ENCODE results near the gene CUL4A. TPM values are rescaled to one million over a fixed set of nuclear protein-coding genes. Genes with fewer than 3 reads are reported as not detected.

The CUL4A gene
- total and polyA plus RNA-seq, 2 donors (not counting 1 experiment from before 2014, with no cell fraction given): 37.5 to 80.4 TPM

- Histone ChIP-seq H3K27me3 (replicated peaks in 1 of 4; ENCODE audit: control extremely low read depth in 1 of 4, control insufficient read depth in 3 of 4, insufficient read depth in 4 of 4, low read length in 3 of 4) (no peaks in the 10 kb centered on the region), H4K20me1 (ENCODE audit: control insufficient read depth, insufficient read depth, low read length, poor library complexity, severe bottlenecking) (no peaks in the 10 kb centered on the region), H3K9me3 (ENCODE audit: control extremely low read depth in 1 of 3, control insufficient read depth in 2 of 3, insufficient read depth in 1 of 3, low read length in 2 of 3) (peaks cover 0 to 8% (median 0%) of the 10 kb centered on the region in 3 donors), H3K9ac (ENCODE audit: low read length) (no peak overlapping the region), H3K4me2 (replicated peaks; ENCODE audit: low read depth, low read length, poor library complexity, severe bottlenecking) (no peak overlapping the region), H3K79me2 (ENCODE audit: control insufficient read depth, insufficient read depth, low read length) (no peaks in the 10 kb centered on the region), H2AFZ (ENCODE audit: insufficient read depth, low read depth, low read length, poor library complexity, severe bottlenecking) (no peak overlapping the region), H3K36me3 (replicated peaks in 1 of 2; ENCODE audit: control extremely low read depth in 1 of 2, control insufficient read depth in 1 of 2, extremely low read depth in 1 of 2, insufficient read depth in 2 of 2, low read length in 1 of 2) (peaks cover 0 to 73% of the 10 kb centered on the region in 2 experiments), H3K27ac (ENCODE audit: low read length in 2 of 2) (no peak overlapping the region), H3K4me1 (ENCODE audit: control insufficient read depth in 2 of 2, insufficient read depth in 2 of 2, low read length in 2 of 2) (no peaks in the 10 kb centered on the region), H3K4me3 (ENCODE audit: control extremely low read depth in 1 of 5, extremely low read depth in 1 of 5, insufficient read depth in 1 of 5, low read depth in 2 of 5, low read length in 4 of 5) (no peak overlapping the region)
- POLR2A ChIA-PET: no interaction called here
- Mint-ChIP-seq H3K4me1 (peaks cover 3% of the 10 kb centered on the region), H3K27ac (no peak overlapping the region), H3K27me3 (no peaks in the 10 kb centered on the region), H3K4me3 (no peak overlapping the region), H3K9me3 (ENCODE audit: insufficient read depth) (peaks cover 3% of the 10 kb centered on the region)
- no peak for ATAC-seq (ENCODE audit: low read depth)
- intact Hi-C loops (cut with micrococcal nuclease): no loop called here
- CTCF ChIA-PET: interaction anchor here (0.6 to 0.7 kb wide), 2 partner anchors 9 to 13 kb away, joined by 4 read pairs; no protein-coding TSS in a partner anchor
- no peak for DNase-seq
- no peak for TF ChIP-seq EZH2 (IDR thresholded peaks at IDR 0.05; ENCODE audit: borderline replicate concordance, insufficient read depth, low read depth, low read length, poor library complexity, severe bottlenecking)
- TF ChIP-seq, protein P1, sequence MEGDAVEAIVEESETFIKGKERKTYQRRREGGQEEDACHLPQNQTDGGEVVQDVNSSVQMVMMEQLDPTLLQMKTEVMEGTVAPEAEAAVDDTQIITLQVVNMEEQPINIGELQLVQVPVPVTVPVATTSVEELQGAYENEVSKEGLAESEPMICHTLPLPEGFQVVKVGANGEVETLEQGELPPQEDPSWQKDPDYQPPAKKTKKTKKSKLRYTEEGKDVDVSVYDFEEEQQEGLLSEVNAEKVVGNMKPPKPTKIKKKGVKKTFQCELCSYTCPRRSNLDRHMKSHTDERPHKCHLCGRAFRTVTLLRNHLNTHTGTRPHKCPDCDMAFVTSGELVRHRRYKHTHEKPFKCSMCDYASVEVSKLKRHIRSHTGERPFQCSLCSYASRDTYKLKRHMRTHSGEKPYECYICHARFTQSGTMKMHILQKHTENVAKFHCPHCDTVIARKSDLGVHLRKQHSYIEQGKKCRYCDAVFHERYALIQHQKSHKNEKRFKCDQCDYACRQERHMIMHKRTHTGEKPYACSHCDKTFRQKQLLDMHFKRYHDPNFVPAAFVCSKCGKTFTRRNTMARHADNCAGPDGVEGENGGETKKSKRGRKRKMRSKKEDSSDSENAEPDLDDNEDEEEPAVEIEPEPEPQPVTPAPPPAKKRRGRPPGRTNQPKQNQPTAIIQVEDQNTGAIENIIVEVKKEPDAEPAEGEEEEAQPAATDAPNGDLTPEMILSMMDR (IDR thresholded peaks at IDR 0.05): no peak
- 100% methylated on average over 1 of the region's 3 CpGs for WGBS (ENCODE audit: insufficient coverage)
Measured at GRCh38 chr13:113178896-113179167, 30.6 kb upstream of the CUL4A start.

- 94% methylated on average over 12 of the region's 28 CpGs for WGBS (ENCODE audit: insufficient coverage)
- Histone ChIP-seq H3K79me2 (ENCODE audit: control insufficient read depth, insufficient read depth, low read length) (no peaks in the 10 kb centered on the region), H3K4me2 (replicated peaks; ENCODE audit: low read depth, low read length, poor library complexity, severe bottlenecking) (no peak overlapping the region), H3K36me3 (replicated peaks in 1 of 2; ENCODE audit: control extremely low read depth in 1 of 2, control insufficient read depth in 1 of 2, extremely low read depth in 1 of 2, insufficient read depth in 2 of 2, low read length in 1 of 2) (peaks cover 0 to 81% of the 10 kb centered on the region in 2 experiments), H4K20me1 (ENCODE audit: control insufficient read depth, insufficient read depth, low read length, poor library complexity, severe bottlenecking) (no peaks in the 10 kb centered on the region), H3K4me1 (ENCODE audit: control insufficient read depth in 2 of 2, insufficient read depth in 2 of 2, low read length in 2 of 2) (no peaks in the 10 kb centered on the region), H3K4me3 (ENCODE audit: control extremely low read depth in 1 of 5, extremely low read depth in 1 of 5, insufficient read depth in 1 of 5, low read depth in 2 of 5, low read length in 4 of 5) (no peak overlapping the region), H3K27me3 (replicated peaks in 1 of 4; ENCODE audit: control extremely low read depth in 1 of 4, control insufficient read depth in 3 of 4, insufficient read depth in 4 of 4, low read length in 3 of 4) (no peaks in the 10 kb centered on the region), H3K27ac (ENCODE audit: low read length in 2 of 2) (no peak overlapping the region), H3K9me3 (ENCODE audit: control extremely low read depth in 1 of 3, control insufficient read depth in 2 of 3, insufficient read depth in 1 of 3, low read length in 2 of 3) (peaks cover 0 to 8% (median 0%) of the 10 kb centered on the region in 3 donors), H2AFZ (ENCODE audit: insufficient read depth, low read depth, low read length, poor library complexity, severe bottlenecking) (no peak overlapping the region), H3K9ac (ENCODE audit: low read length) (no peak overlapping the region)
- intact Hi-C loops (cut with micrococcal nuclease): no loop called here
- Mint-ChIP-seq H3K27ac (no peak overlapping the region), H3K27me3 (no peaks in the 10 kb centered on the region), H3K9me3 (ENCODE audit: insufficient read depth) (peaks cover 3% of the 10 kb centered on the region), H3K4me1 (peaks cover 3% of the 10 kb centered on the region), H3K4me3 (no peak overlapping the region)
- DNase-seq: no peak
- TF ChIP-seq EZH2 (IDR thresholded peaks at IDR 0.05; ENCODE audit: borderline replicate concordance, insufficient read depth, low read depth, low read length, poor library complexity, severe bottlenecking): no peak
- TF ChIP-seq, protein P1 (IDR thresholded peaks at IDR 0.05): no peak
- ATAC-seq (ENCODE audit: low read depth): no peak
- ChIA-PET CTCF (interaction anchor here (0.6 to 0.7 kb wide), 2 partner anchors 9 to 13 kb away, joined by 4 read pairs; no protein-coding TSS in a partner anchor), POLR2A (no interaction called here)
Measured at GRCh38 chr13:113179374-113180230, 29.8 kb upstream of the CUL4A start.
